Ishikawa (cell line): Measurements from ENCODE around the gene RANBP9.

Source experiments
- CREB1 ChIP-seq: IDR thresholded peaks from 2 replicates; pipeline ENCODE4 v1.6.1; 2012; ENCODE audit warnings: low read depth
- EP300 ChIP-seq: IDR thresholded peaks from 2 replicates; pipeline ENCODE4 v1.6.1; 2012; ENCODE audit warnings: borderline replicate concordance
- MAX ChIP-seq: IDR thresholded peaks from 2 replicates; pipeline ENCODE4 v1.6.1; 2012
- NFIC ChIP-seq: IDR thresholded peaks from 2 replicates; pipeline ENCODE4 v1.6.1; 2012
- RAD21 ChIP-seq: IDR thresholded peaks from 2 replicates; pipeline ENCODE4 v1.6.1; 2012; ENCODE audit warnings: low read depth
- REST ChIP-seq: IDR thresholded peaks from 2 replicates; pipeline ENCODE4 v1.6.1; 2012; ENCODE audit warnings: low read depth, mild to moderate bottlenecking
- TAF1 ChIP-seq: IDR thresholded peaks from 2 replicates; pipeline ENCODE4 v1.6.1; 2012; ENCODE audit warnings: low read depth, mild to moderate bottlenecking
- TCF12 ChIP-seq: IDR thresholded peaks from 2 replicates; pipeline ENCODE4 v1.6.1; 2012; ENCODE audit warnings: low read depth
- TEAD4 ChIP-seq: IDR thresholded peaks from 2 replicates; pipeline ENCODE4 v1.6.1; 2012
- USF1 ChIP-seq: IDR thresholded peaks from 2 replicates; pipeline ENCODE4 v1.6.1; 2012
- YY1 ChIP-seq: IDR thresholded peaks from 2 replicates; pipeline ENCODE4 v1.6.1; 2012; ENCODE audit warnings: low read depth
- ZBTB7A ChIP-seq: IDR thresholded peaks from 2 replicates; pipeline ENCODE4 v1.6.1; 2012; ENCODE audit warnings: low read depth

- TF ChIP-seq NFIC (no peak), TAF1 (no peak), EP300 (no peak), USF1 (no peak), RAD21 (no peak), TEAD4 (no peak), MAX (no peak), REST (no peak), YY1 (no peak), CREB1 (no peak), ZBTB7A (no peak), TCF12 (no peak)
Measured at GRCh38 chr6:13576017-13576416, 135.6 kb downstream of the RANBP9 start.
